Immature natural killer cell (primary cell): ENCODE data around the gene NANOS3. TPM values are rescaled to one million over a fixed set of nuclear protein-coding genes. Genes with fewer than 3 reads are reported as not detected.
A peak's percentile ranks its signal among the peaks of the same experiment; 100 is the strongest.

ENCODE experiments used
- DNase-seq, 3 donors: peaks; one replicate each; pipeline ENCODE4 v3.0.0; 2022; ENCODE audit warnings: mixed read lengths in 1 of 3
- H3K27ac Mint-ChIP-seq, 6 donors: one replicate each; pipeline ENCODE4 v1.8.0; 2020; ENCODE audit warnings: mixed read lengths in 6 of 6, mild to moderate bottlenecking in 5 of 6, inconsistent platforms in 4 of 6, moderate library complexity in 3 of 6
- H3K27me3 Mint-ChIP-seq, 3 donors: one replicate each; pipeline ENCODE4 v1.8.0; 2020 to 2021; ENCODE audit warnings: low read depth in 3 of 3, mild to moderate bottlenecking in 3 of 3, mixed read lengths in 3 of 3, moderate library complexity in 3 of 3, inconsistent platforms in 1 of 3
- H3K36me3 Mint-ChIP-seq, 3 donors: one replicate each; pipeline ENCODE4 v1.8.0; 2020; ENCODE audit warnings: mixed read lengths in 3 of 3, inconsistent platforms in 2 of 3, mild to moderate bottlenecking in 2 of 3
- H3K4me1 Mint-ChIP-seq, 2 donors: one replicate each; pipeline ENCODE4 v1.8.0; 2020; ENCODE audit warnings: inconsistent platforms in 2 of 2, mild to moderate bottlenecking in 2 of 2, mixed read lengths in 2 of 2, moderate library complexity in 1 of 2
- H3K4me3 Mint-ChIP-seq, 5 donors: one replicate each; pipeline ENCODE4 v1.8.0; 2020; ENCODE audit warnings: mild to moderate bottlenecking in 5 of 5, mixed read lengths in 5 of 5, inconsistent platforms in 3 of 5, moderate library complexity in 3 of 5
- H3K9me3 Mint-ChIP-seq, 6 donors: one replicate each; pipeline ENCODE4 v1.8.0; 2020; ENCODE audit warnings: mild to moderate bottlenecking in 6 of 6, mixed read lengths in 6 of 6, inconsistent platforms in 4 of 6, moderate library complexity in 3 of 6
- polyA plus RNA-seq, 3 donors: library from polyadenylated mRNA; unstranded; fragments of 300-500 nt; fragmentation: Illumina TruSeq; gene quantifications; one replicate each; pipeline ENCODE4 v1.2.3, GENCODE V29; 2021

The NANOS3 gene
- polyA plus RNA-seq, 3 donors from 2014 or later = not detected

DNA sequence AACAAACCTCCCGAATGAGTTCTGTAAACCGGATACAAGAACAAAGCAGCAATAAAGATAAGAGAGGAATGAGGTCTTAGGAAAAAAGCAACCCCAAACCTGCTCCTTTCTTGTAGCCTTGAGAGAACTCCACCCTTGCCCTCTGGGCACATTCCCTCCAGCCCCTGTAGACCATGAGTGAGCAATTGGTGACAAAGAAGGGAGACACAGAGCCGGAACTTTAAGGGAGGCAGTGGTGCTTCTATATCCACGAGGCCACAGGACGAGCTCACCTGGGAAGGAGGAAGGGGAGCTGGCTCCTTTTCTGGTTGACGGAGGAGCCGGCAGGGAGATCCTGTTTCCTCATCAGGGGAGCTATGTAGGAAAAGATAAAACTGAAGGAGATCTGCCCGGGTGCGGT is 15.9 kb downstream of the NANOS3 start:
- H3K27ac Mint-ChIP-seq = no peak overlapping the region
- H3K9me3 Mint-ChIP-seq = no peaks in the 10 kb centered on the region

DNA sequence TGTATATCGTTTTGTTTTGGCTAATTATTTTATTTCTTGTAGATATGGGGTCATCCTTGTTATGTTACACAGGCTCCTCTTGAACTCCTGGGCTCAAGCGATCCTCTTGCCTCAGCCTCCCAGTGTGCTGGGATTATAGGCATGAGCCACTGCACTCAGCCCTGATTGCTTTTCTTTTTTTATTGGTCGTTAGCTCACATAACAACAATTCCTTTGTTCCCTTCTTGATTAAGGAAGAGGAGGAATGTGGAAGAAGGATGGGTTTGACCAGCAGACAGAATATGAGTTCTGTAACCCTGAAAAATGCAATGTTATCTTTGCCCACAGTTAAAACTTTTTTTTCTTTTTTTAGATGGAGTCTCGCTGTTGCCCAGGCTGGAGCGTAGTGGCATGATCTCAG is 17.6 kb downstream of the NANOS3 start:
- H3K9me3 Mint-ChIP-seq = no peaks in the 10 kb centered on the region

More for the DNA sequence above, 15.9 kb downstream of the NANOS3 start:
- H3K27me3 Mint-ChIP-seq = peaks cover 0 to 2% (median 0%) of the 10 kb centered on the region in 3 donors
- no peak for DNase-seq
- no peaks in the 10 kb centered on the region for H3K36me3 Mint-ChIP-seq
- no peak overlapping the region for H3K4me3 Mint-ChIP-seq
- peaks cover 0 to 8% of the 10 kb centered on the region in 2 donors for H3K4me1 Mint-ChIP-seq

DNA sequence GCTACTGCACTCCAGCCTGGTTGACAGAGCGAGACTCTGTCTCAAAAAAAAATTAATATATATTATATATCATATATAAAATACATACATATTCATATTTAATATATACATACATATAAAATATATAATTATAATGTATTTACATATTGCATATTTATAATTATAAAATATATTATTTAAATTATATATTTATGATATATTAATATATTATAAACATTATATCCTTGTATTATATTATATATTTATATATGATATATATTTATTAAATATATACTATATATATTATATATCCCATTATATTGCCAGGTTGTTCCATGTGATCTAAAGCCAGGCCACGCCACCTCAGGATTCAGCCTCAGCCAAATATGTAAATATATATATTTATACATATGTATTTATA is 19.3 kb downstream of the NANOS3 start:
- H3K27me3 Mint-ChIP-seq = no peaks in the 10 kb centered on the region
- no peaks in the 10 kb centered on the region for H3K36me3 Mint-ChIP-seq
- H3K27ac Mint-ChIP-seq = no peak overlapping the region
- H3K4me3 Mint-ChIP-seq = no peak overlapping the region
- H3K9me3 Mint-ChIP-seq = no peaks in the 10 kb centered on the region
- H3K4me1 Mint-ChIP-seq = no peaks in the 10 kb centered on the region
- no peak for DNase-seq

More for the DNA sequence above, 17.6 kb downstream of the NANOS3 start:
- Mint-ChIP-seq H3K4me3 (no peak overlapping the region), H3K27ac (no peak overlapping the region), H3K4me1 (no peaks in the 10 kb centered on the region), H3K36me3 (no peaks in the 10 kb centered on the region), H3K27me3 (no peaks in the 10 kb centered on the region)
- DNase-seq = no peak

DNA sequence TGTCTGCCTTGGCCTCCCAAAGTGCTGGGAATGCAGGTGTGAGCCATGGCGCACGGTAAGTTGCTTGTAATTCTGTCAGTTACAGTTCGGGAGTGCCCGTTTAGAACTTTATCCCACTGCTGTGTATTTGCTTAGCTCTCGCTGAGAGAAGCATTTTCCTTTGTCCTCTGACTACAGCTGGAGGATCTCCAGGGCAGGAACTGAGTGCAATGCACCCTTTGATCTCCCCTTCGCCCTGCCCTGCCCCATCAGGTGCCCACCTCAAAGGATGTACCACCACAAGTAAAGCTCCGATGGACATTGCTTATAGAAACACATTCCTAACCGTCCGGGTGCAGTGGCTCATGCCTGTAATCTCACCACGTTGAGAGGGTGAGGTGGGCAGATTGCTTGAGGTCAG is 22.5 kb downstream of the NANOS3 start:
- Mint-ChIP-seq H3K36me3 (no peaks in the 10 kb centered on the region), H3K4me3 (no peak overlapping the region), H3K4me1 (no peaks in the 10 kb centered on the region), H3K9me3 (no peaks in the 10 kb centered on the region), H3K27ac (no peak overlapping the region), H3K27me3 (peaks cover 0 to under 1% (median 0%) of the 10 kb centered on the region in 3 donors)
- no peak for DNase-seq

DNA sequence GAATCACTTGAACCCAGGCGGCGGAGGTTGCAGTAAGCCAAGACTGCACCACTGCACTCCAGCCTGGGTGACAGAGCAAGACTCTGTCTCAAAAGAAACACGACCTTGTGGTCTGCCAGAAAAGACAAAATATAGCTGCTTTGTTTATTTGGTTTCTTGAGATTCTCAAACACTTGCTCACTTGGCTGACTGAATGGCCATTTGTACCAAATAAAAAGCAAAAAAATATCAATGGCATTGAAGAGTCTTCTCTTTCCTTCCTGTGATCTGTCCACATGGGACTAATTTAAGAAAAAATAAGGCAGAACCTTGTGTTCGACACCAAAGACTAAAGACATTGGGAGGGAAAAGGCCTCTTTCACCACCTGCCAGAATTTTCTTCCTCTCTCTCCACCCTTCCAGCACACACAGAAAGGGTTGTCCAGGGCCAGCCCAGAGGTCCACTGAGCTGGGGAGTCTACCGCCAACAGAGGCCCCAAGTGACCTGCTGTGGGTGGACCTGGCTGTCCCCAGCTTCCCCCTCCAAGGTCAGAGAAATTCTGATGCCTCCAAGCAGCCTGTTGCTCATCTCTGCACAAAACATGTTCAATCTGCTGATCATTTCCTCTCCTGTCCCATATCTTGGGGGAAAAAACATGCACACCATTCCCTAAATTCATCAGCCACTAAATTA is 23.1 kb downstream of the NANOS3 start:
- no peak overlapping the region for H3K27ac Mint-ChIP-seq
- no peak overlapping the region for H3K4me3 Mint-ChIP-seq
- H3K27me3 Mint-ChIP-seq = peaks cover 0 to 4% (median 0%) of the 10 kb centered on the region in 3 donors
- H3K36me3 Mint-ChIP-seq = no peaks in the 10 kb centered on the region
- peaks cover 0 to 2% of the 10 kb centered on the region in 2 donors for H3K4me1 Mint-ChIP-seq
- DNase-seq = no peak
- H3K9me3 Mint-ChIP-seq = no peaks in the 10 kb centered on the region

DNA sequence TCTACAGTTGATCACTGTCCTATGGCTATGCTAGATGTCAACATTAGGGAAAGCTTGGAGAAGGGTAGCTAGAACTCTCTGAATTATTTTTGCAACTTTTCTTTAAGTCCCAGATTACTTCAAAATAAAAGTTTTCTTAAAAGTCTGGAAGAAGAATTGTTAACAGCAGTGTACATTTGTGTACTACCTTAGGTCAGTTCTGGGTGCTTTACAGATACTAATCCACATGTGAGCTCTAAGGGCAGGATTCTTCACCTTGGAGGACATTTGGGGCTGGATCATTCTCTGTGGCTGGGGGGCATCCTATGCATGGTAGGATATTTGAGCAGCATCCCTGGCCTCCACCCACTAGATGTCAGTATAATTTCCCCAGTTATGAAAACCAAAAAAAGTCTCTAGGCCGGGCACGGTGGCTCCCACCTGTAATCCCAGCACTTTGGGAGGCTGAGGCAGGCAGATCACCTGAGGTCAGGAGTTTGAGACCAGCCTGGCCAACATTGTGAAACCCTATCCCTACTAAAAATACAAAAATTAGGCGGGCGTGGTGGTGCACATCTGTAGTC is 26.1 kb downstream of the NANOS3 start:
- peak in 1 of 3 donors; percentile 41 for DNase-seq
- Mint-ChIP-seq H3K4me3 (peak overlapping the region in 2 of 5 donors; percentile 13 to 19), H3K4me1 (peaks cover 16 to 19% of the 10 kb centered on the region in 2 donors), H3K27me3 (peaks cover 0 to 9% (median 2%) of the 10 kb centered on the region in 3 donors), H3K27ac (peak overlapping the region in 2 of 6 donors; percentile 5 to 35), H3K36me3 (no peaks in the 10 kb centered on the region), H3K9me3 (no peaks in the 10 kb centered on the region)

DNA sequence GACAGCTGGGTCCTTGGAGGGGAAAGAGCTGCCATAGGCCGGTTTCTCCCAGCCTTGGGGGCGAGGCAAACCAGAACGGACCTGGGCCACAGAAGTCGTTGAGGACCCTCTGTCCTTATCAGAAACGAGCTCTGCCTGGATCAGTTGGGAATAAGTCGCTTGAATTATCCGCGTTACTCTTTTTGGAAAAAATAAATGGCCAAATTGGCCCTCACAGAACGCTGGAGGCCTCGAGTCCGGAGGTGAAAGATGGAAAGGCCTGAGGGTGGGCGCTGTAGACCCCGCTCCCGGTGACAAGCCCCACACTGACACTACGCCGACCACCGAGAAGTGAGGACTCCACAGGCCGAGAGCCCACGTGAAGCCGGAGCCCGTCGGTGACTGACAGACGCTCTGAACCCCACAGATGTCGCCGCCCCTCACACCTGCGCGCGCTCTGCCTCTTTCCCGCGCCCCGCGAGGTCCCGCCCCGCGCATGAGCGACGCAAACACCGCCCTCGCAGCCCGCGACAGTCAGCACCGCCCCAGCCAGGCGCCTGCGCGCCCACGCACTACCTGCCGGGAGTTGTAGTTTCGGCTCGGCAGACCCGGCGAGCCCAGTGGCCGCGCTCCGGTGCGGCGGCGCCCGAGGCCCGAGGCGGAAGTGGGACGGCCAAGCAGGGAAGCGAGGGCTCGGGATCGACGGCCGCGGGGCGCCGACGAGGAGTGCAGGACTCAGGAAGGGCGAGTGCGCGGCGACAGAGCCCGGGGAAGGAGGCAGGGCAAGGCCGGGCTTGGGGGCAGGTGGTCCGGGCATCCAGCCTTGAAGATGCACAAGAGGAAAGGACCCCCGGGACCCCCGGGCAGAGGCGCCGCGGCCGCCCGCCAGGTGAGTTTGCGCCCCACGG is 28.9 kb downstream of the NANOS3 start, which contains the start of the genes BRME1 and CC2D1A:
TSS of gene BRME1 (minus strand) at position 484 of the 887 bp plus-strand sequence. CDS start 1,225 bp downstream, outside the sequence.
TSS of gene CC2D1A (plus strand) at position 568 of the 887 bp plus-strand sequence. CDS start at position 809, 241 bp downstream.
- DNase-seq = peak; percentile 89 to 90 (median 90)
- H3K36me3 Mint-ChIP-seq = peaks cover 0 to 6% (median 0%) of the 10 kb centered on the region in 3 donors
- peaks cover 0 to 9% (median 2%) of the 10 kb centered on the region in 3 donors for H3K27me3 Mint-ChIP-seq
- peaks cover 16 to 19% of the 10 kb centered on the region in 2 donors for H3K4me1 Mint-ChIP-seq
- peak within 1 kb of the TSS; percentile 90 to 97 (median 91) for H3K27ac Mint-ChIP-seq
- peak within 1 kb of the TSS; percentile 87 to 89 (median 87) for H3K4me3 Mint-ChIP-seq
- no peaks in the 10 kb centered on the region for H3K9me3 Mint-ChIP-seq

DNA sequence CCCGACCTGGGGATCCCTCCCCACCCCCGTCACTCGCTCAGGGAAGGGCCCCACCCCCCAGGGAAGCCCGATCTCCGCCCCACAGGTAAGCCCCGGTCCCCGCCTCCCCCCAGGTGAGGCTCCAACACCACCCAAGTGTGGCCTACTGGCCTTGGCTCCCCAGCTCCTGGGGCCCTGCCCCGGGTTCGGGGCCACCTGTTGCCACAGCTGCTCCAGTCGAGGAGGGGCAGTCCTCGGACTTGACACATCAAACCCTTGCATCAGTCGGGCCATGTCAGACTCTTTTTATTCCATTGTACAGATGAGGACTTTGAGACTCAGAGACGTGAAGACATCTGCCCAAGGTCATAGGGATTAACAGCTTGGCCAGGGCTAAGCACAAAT is 29.6 kb downstream of the NANOS3 start:
- H3K4me1 Mint-ChIP-seq = peaks cover 16 to 19% of the 10 kb centered on the region in 2 donors
- peaks cover 0 to 9% (median 2%) of the 10 kb centered on the region in 3 donors for H3K27me3 Mint-ChIP-seq
- peak overlapping the region; percentile 79 to 87 (median 83) for H3K4me3 Mint-ChIP-seq
- no peak for DNase-seq
- H3K9me3 Mint-ChIP-seq = no peaks in the 10 kb centered on the region
- H3K36me3 Mint-ChIP-seq = peaks cover 0 to 10% (median 0%) of the 10 kb centered on the region in 3 donors
- peak overlapping the region in 5 of 6 donors; percentile 61 to 93 (median 65) for H3K27ac Mint-ChIP-seq

DNA sequence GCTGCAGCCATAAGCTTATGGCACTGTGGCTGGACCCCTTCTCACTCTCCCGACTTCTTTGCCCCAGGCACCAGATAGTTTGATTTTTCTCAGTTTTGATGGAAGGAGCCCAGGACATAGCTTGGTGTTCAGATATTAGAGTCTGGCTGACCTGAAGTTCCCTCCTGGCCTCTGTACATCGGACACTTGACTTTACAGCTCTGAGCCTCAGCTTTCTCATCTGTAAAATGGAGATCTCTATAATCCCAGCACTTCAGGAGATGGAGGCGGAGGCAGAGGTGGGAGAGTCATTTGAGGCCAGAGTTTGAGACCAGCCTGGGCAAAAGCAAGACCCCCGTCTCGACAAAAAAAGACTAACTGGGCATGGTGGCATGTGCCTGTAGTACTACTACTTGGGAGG is 30.0 kb downstream of the NANOS3 start:
- peak overlapping the region in 5 of 6 donors; percentile 61 to 93 (median 65) for H3K27ac Mint-ChIP-seq
- DNase-seq = no peak
- H3K4me1 Mint-ChIP-seq = peaks cover 16 to 19% of the 10 kb centered on the region in 2 donors
- peak overlapping the region; percentile 79 to 87 (median 83) for H3K4me3 Mint-ChIP-seq
- H3K36me3 Mint-ChIP-seq = peaks cover 0 to 10% (median 0%) of the 10 kb centered on the region in 3 donors
- no peaks in the 10 kb centered on the region for H3K9me3 Mint-ChIP-seq
- H3K27me3 Mint-ChIP-seq = peaks cover 0 to 9% (median 2%) of the 10 kb centered on the region in 3 donors

DNA sequence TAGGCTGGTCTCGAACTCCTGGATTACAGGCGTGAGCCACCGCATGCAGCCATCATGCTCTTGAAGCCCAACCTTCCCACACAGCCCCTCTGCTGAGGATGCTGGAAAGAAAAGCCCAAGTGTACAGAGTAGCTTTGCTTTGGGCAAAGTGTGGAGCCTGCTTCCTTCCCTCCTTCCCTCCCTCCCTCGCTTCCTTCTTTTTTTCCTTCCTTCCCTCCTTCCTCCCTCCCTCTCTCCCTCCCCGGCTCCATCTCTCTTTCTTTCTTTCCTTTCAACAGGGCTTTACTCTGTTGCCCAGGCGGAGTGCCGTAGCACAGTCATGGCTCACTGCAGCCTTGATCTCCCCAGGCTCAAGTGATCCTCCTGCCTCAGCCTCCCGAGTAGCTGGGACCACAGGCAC is 31.7 kb downstream of the NANOS3 start:
- H3K4me3 Mint-ChIP-seq = peak overlapping the region in 1 of 5 donors; percentile 27
- DNase-seq = no peak
- no peaks in the 10 kb centered on the region for H3K9me3 Mint-ChIP-seq
- peaks cover 0 to 9% (median 2%) of the 10 kb centered on the region in 3 donors for H3K27me3 Mint-ChIP-seq
- H3K36me3 Mint-ChIP-seq = peaks cover 0 to 19% (median 0%) of the 10 kb centered on the region in 3 donors
- peaks cover 16 to 19% of the 10 kb centered on the region in 2 donors for H3K4me1 Mint-ChIP-seq
- no peak overlapping the region for H3K27ac Mint-ChIP-seq

DNA sequence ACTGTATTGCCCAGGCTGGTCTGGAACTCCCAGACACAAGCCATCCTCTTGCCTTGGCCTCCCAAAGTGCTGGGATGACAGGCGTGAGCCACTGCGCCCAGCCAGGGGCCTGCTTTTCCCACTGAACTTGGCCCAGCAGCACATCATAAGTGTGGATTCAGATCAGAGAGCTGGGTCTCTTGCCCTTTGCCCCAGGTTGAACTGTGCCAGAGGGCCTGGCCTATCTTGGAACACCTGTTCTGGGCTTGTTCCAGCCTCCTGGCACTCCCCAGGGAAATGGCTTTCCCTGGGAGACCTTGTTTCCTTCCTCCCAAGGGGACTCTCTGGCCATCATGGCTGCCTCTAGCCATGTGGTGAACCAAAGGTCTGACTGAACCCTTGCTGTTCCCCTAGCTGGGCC is 32.5 kb downstream of the NANOS3 start:
- H3K27ac Mint-ChIP-seq = no peak overlapping the region
- H3K27me3 Mint-ChIP-seq = peaks cover 0 to 8% (median 2%) of the 10 kb centered on the region in 3 donors
- H3K9me3 Mint-ChIP-seq = no peaks in the 10 kb centered on the region
- peaks cover 0 to 19% (median 0%) of the 10 kb centered on the region in 3 donors for H3K36me3 Mint-ChIP-seq
- H3K4me1 Mint-ChIP-seq = peaks cover 16 to 19% of the 10 kb centered on the region in 2 donors
- no peak overlapping the region for H3K4me3 Mint-ChIP-seq
- no peak for DNase-seq

DNA sequence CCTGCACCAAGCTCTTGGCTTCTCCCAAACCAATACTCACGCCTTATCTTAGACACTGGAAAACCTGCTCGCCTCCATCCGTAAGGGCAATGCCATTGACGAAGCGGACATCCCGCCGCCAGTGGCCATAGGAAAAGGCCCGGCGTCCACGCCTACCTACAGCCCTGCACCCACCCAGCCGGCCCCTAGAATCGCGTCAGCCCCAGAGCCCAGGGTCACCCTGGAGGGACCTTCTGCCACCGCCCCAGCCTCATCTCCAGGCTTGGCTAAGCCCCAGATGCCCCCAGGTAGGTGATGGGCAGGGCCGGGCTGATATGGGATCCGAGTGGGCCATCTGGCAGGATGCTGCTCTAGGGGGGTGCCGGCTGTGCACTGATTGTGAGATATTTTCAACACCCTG is 36.4 kb downstream of the NANOS3 start:
- H3K27me3 Mint-ChIP-seq = peaks cover 0 to 3% (median 0%) of the 10 kb centered on the region in 3 donors
- H3K27ac Mint-ChIP-seq = no peak overlapping the region
- no peaks in the 10 kb centered on the region for H3K9me3 Mint-ChIP-seq
- H3K36me3 Mint-ChIP-seq = peaks cover 0 to 27% (median 7%) of the 10 kb centered on the region in 3 donors
- DNase-seq = no peak
- no peak overlapping the region for H3K4me3 Mint-ChIP-seq
- H3K4me1 Mint-ChIP-seq = no peaks in the 10 kb centered on the region

DNA sequence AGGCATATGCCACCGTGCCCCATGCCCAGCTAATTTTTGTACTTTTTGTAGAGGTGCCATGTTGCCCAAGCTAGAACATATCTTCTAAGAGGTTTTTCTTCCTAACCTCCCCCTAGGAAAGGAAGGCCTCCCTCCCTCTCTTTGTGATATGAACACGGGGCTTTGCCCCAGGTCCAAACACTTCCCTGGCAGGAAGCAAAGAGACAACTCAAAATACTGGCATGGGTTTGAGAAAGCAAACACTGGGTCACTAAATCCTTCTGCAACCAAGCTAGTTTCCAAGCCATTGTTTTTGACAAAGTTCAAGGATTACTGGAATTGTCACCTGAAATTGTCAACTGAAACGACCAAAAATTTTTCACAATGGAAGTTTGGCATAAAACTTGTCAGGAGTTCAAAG is 37.8 kb downstream of the NANOS3 start:
- H3K27ac Mint-ChIP-seq = no peak overlapping the region
- H3K4me1 Mint-ChIP-seq = no peaks in the 10 kb centered on the region
- H3K4me3 Mint-ChIP-seq = no peak overlapping the region
- DNase-seq = no peak
- H3K9me3 Mint-ChIP-seq = no peaks in the 10 kb centered on the region
- peaks cover 0 to 3% (median 0%) of the 10 kb centered on the region in 3 donors for H3K27me3 Mint-ChIP-seq
- H3K36me3 Mint-ChIP-seq = peaks cover 0 to 25% (median 7%) of the 10 kb centered on the region in 3 donors
